AG04449 (cell line): Measurements from ENCODE around the gene MCM7.

Experiments used
- CTCF ChIA-PET: fragments of 350-600 bp; formaldehyde crosslinking; extraction: SDS; loops from one replicate; lab custom pipeline; 2021; ENCODE audit warnings: antibody characterized with exemption; lab: Yijun Ruan, JAX
- POLR2A ChIA-PET: fragments of 400-600, 350-600 bp; formaldehyde crosslinking; extraction: SDS; loops from one replicate; lab custom pipeline; 2020; ENCODE audit warnings: antibody characterized with exemption, inconsistent platforms; lab: Yijun Ruan, JAX
- DNase-seq: peaks from one replicate; pipeline ENCODE4 v3.0.0-alpha.2; 2010; ENCODE audit warnings: low read depth, low spot score
- H3K4me3 ChIP-seq: 2 replicates; pipeline ENCODE4 v1.5.1; 2011; ENCODE audit warnings: low read depth, mild to moderate bottlenecking, control low read depth, low read length
- TF ChIP-seq, protein P1 (sequence below): IDR thresholded peaks from one replicate; pipeline ENCODE4 v1.5.1; 2011; ENCODE audit warnings: mild to moderate bottlenecking, moderate library complexity, low read length, control low read depth, inconsistent platforms; ENCODE audit not compliant: insufficient read depth; ENCODE audit errors: missing control alignments

MCM7 gene

DNA sequence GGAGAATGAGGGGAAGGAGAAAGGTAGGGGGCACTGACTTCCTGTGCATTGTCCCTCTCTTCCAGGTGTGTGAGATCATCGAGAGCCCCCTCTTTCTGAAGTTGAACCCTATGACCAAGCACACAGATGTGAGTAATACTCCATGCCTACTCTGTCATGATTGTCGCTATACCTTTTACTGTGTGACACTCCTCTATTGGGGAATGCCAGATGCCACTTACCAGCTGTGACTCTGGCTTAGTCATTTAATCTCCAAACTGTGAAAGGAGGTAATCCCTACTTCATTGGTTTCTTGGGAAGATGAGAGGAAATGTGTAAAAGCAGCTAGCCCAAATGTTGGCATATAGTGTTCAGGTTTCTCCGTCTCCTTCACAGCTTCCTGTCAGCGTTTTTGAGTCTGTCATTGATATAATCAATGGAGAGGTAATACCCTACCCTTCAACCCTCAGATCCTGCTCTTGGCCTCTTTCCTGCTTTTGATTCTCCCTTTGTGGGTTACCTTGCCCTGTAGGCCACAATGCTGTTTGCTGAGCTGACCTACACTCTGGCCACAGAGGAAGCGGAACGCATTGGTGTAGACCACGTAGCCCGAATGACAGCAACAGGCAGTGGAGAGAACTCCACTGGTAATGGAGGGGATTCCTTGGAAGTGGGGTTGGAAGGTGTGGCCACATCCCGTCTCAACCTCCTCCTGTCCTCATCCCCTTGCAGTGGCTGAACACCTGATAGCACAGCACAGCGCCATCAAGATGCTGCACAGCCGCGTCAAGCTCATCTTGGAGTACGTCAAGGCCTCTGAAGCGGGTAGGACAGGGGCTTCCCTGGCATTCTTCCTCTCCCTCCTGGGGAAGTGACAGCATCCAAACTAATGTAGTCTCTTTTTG lies 10.4 kb downstream of the MCM7 start:
- TF ChIP-seq, protein P1, sequence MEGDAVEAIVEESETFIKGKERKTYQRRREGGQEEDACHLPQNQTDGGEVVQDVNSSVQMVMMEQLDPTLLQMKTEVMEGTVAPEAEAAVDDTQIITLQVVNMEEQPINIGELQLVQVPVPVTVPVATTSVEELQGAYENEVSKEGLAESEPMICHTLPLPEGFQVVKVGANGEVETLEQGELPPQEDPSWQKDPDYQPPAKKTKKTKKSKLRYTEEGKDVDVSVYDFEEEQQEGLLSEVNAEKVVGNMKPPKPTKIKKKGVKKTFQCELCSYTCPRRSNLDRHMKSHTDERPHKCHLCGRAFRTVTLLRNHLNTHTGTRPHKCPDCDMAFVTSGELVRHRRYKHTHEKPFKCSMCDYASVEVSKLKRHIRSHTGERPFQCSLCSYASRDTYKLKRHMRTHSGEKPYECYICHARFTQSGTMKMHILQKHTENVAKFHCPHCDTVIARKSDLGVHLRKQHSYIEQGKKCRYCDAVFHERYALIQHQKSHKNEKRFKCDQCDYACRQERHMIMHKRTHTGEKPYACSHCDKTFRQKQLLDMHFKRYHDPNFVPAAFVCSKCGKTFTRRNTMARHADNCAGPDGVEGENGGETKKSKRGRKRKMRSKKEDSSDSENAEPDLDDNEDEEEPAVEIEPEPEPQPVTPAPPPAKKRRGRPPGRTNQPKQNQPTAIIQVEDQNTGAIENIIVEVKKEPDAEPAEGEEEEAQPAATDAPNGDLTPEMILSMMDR: no peak
- ChIA-PET CTCF (interaction anchor here (0.8 to 1.7 kb wide), 4 partner anchors 8 to 98 kb away, joined by 3 to 10 read pairs (median 5); no protein-coding TSS in a partner anchor), POLR2A (interaction anchor here (2.1 kb wide), 1 partner anchor 10 kb away, joined by 11 read pairs; the partner anchor contains the start of gene MCM7)
- no peak overlapping the region for H3K4me3 ChIP-seq
- DNase-seq: no peak

- no peak for DNase-seq
- TF ChIP-seq, protein P1: no peak
- ChIA-PET POLR2A (interaction anchor here (2.1 kb wide), 1 partner anchor 11 kb away, joined by 11 read pairs; the partner anchor contains the start of gene MCM7), CTCF (interaction anchor here (0.6 to 1.7 kb wide), 5 partner anchors 10 to 97 kb away, joined by 3 to 10 read pairs (median 4); no protein-coding TSS in a partner anchor)
- H3K4me3 ChIP-seq: peak overlapping the region; percentile 89
Measured at GRCh38 chr7:100089458-100090196, 11.6 kb downstream of the MCM7 start.

DNA sequence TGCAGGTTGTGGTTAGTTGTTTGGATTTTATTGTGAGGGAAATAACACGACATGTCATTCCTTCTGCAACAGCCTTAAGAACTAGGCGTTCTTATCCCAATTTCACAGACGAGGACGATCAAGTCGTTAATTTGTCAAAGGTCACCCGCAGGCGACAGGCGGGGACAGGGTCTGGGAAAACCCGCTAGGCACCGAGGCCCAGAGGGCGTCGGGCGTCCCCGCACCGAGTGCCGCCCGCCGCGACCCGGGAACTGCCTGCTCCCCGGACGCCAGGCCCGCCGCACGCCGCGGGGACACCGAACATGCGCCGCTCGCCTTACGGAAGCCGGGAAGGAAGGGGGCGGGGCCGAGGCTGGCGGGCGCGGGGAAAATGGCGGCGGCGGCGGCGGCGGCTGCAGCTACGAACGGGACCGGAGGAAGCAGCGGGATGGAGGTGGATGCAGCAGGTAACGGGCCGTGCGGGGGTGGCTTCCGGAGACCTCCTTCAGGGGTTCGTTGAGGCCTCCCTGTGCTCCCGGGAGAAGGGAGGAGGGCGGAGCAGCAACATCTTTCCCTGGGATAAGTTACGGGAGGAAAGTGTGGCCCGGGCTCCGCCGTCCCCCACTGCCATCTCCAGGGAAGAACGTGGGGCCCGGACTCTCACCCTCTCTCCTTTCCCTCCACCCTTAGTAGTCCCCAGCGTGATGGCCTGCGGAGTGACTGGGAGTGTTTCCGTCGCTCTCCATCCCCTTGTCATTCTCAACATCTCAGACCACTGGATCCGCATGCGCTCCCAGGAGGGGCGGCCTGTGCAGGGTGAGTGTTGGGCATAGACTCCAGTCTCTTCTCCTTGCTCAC lies 12.4 kb downstream of the MCM7 start, which contains the start of gene COPS6:
Gene COPS6 (plus strand): TSS at position 349 of the 837 bp plus-strand sequence. CDS start 22 bp downstream, at position 371.
- DNase-seq: no peak
- H3K4me3 ChIP-seq: peak within 1 kb of the TSS; percentile 89
- TF ChIP-seq, protein P1: no peak
- CTCF ChIA-PET: interaction anchor here (1.0 to 1.9 kb wide), 2 partner anchors 9 to 11 kb away, joined by 3 to 7 read pairs; no protein-coding TSS in a partner anchor
- POLR2A ChIA-PET: interaction anchor here (0.6 to 2.1 kb wide), 3 partner anchors 12 to 39 kb away, joined by 3 to 14 read pairs (median 11); partner anchors contain the start of genes AP4M1, MCM7 and ZSCAN21

- peak overlapping the region; percentile 89 for H3K4me3 ChIP-seq
- TF ChIP-seq, protein P1: no peak
- ChIA-PET CTCF (interaction anchor here (1.0 to 1.9 kb wide), 2 partner anchors 9 to 12 kb away, joined by 3 to 7 read pairs; no protein-coding TSS in a partner anchor), POLR2A (interaction anchor here (0.6 to 1.2 kb wide), 2 partner anchors 13 to 38 kb away, joined by 3 to 14 read pairs; partner anchors contain the start of genes AP4M1, MCM7 and ZSCAN21)
- no peak for DNase-seq
Measured at GRCh38 chr7:100088095-100088620, 13.0 kb downstream of the MCM7 start.

GRCh38 chr7:100087055-100087750 lies 14.0 kb downstream of the MCM7 start:
- peak; percentile 97 for DNase-seq
- ChIA-PET POLR2A (interaction anchor here (0.6 to 1.5 kb wide), 2 partner anchors 14 to 342 kb away, joined by 4 to 10 read pairs; partner anchors contain the start of genes AP4M1, MCM7 and MEPCE), CTCF (interaction anchor here (0.7 to 8.4 kb wide), 3 partner anchors 13 to 94 kb away, joined by 3 to 105 read pairs (median 7); no protein-coding TSS in a partner anchor)
- TF ChIP-seq, protein P1: no peak
- no peak overlapping the region for H3K4me3 ChIP-seq
